SKM-1 (cell line): Measurements from ENCODE around the gene OR2AE1.

ENCODE experiments used
- DNase-seq: peaks from one replicate; lab custom pipeline; 2025; ENCODE audit not compliant: unreplicated experiment; lab: John Stamatoyannopoulos, UW

Gene OR2AE1

DNA sequence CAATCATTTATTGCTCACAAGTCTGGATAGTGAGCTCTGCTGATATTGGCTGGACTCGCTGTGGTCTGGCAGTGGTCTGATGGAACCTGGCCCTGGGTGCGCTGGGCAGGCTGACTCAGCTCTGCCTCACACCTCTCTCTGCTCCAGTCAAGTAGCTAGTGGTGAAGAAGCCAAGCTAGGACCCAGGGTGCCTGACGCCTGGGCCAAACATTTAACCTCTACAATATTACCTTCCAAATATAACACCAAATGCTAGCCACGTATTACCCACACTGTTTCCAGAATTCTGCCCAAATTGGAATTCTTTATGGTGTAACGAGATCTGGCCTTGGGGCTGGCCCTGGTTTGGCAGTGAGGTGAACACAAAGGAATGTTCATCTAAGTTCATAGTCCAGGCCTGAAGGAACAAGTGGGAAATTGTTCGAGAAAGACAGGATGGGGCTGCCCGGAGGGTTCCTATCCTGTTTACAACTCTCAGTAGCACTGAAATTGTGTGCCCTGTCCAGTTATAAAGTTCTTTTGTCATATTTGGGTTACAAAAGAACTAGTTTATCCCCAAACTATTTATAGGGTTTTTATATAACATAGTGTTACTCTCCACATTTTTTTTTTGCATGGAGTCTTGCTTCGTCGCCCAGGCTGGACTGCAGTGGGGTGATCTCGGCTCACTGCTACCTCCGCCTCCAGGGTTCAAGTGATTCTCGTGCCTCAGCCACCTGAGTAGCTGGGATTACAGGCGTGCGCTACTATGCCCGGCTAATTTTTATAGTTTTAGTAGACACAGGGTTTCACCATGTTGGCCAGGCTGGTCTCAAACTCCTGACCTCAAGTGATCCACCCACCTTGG, 16.3 kb downstream of the OR2AE1 start:
- no peak for DNase-seq

DNA sequence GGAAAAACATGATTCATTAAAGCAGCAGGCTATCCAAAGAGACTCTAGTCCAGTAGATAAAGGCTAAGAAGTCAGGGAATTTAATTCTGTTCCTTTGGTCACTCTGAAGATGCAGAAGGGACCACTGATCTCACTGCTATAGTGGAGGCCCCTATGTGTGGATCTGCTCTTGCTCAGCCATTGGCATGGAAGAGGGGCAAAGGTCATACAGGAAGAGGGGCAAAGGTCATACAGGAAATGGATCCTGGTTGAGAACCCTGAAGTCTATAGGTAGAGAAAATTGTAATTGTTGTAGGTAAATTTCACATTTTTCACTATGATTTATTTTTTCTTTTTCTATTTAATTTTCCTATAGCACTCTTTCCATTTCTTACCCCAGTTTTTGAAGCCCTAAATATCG, 21.6 kb downstream of the OR2AE1 start:
- DNase-seq: no peak

DNA sequence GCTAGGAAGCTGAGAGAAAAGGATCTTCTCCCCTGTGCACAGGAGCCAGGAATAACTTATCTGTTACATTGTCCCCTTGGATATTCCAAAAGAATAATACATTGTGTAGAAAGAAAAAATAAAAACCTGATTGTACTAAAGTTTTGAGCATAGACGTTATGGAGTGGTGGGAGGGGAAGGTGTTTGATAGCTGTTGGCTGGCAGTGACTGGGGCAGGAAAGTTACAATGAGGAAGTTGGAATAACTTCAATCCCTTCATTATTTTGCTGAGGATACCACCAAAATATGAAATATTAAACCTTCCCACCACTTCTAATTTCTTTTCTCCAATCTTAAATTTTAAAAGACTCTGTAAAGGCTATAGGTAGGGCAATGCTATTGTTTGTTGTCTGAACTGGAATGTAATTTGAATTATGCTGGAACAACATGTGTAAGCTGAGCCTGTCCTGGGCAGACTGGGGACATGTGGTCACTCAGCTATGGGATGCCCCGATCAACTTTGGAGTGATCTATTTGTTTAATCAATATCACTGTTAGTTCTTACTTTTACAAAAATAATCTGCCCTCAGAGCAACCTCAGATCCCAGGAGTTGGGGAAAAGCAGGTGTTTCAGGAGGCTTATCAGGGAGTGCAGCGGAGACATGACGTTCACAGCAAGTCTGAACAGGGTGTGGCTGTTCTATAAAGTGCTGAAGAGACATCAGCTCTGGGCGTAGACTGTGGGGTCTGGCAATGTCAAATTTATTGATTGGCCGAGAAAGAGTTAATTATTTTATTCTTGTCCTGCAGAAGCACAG, 28.2 kb downstream of the OR2AE1 start:
- DNase-seq: no peak

DNA sequence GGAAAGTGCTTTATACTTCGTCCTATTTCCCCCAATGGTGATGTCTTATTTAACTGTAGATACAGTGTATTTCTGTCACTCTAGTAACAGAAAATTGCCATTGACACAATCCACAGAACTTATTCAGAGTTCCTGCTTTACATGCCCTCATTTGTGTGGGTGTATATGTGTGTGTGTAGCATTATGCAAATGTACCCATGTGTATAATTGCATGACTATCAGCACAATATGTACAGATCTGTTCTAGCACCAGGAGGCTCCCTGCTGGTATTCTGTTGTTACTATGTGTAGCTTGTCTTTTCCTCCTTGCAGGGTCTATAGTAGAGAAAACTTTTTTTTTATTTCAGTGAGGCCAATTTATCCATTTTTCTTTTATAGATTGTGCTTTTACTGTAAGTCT, 32.5 kb downstream of the OR2AE1 start:
- DNase-seq: no peak

DNA sequence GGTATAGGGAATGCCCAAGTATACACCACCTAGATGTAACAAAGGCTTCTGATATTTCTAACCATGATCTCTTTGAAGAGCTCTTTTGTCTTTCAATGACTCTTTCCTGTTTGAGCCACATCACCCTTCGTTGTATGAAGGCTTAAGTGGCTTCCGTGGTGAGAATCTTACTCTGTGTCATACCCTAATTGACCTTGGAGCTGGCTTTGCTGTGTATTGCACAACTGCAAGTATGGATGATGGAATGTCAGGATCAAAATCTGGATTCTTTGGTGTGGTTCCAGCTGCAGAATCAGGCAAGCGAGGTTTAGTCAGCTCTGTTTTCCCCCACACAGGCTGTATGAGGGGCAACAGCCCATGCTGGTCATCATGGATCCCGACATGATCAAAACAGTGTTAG, 33.0 kb downstream of the OR2AE1 start:
- DNase-seq: no peak

DNA sequence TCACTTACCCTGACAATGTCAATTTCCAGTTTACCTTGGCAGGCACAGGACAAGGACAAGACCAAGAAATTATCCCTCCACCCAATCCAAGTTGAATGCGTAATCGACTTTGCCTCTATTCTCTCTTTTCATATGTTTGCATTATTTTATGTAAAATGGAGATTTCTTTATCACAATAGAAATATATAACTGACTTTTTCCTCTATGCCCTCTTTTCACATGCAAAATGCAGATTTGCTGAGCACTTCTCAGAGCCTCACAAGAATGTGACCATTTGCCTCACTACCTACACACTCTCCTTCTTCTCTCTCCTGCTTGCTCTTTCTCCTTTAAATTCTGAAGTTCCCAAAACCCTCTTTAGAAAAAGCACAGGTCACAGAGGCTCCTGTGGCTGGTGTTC, 33.9 kb downstream of the OR2AE1 start:
- DNase-seq: no peak

DNA sequence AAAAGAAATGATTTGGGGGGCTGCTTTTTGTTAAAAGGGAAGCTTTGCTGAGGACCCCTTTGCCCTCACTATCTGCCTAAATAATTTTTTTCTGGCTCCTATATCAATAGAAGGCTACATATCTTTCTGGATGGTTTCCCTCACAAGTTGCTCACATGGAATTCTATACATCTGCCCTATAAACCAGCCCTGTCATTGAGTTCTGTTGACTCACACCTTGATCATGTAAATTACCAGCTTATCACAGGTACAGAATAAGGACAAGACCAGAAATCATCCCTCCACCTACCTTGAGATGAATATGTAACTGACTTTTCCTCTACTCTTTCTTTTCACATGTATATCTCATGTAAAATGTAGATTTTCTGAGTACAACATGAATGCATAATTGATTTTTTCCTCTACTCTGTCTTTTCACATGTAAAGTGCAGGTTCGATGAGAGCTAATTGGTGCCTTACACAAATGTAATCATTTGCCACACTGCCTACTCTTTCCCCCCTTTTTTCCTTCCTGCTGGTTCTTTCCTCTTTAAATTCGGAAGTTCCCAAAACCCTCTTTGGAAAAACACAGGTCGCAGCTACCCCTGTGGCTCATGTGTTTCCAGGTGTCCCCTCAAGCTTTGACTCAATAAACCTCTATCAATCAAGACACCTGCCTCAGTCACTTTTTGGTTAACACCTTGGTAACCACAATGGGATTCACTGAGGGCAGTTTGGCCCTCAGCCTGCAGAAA, 36.5 kb downstream of the OR2AE1 start:
- DNase-seq: no peak

DNA sequence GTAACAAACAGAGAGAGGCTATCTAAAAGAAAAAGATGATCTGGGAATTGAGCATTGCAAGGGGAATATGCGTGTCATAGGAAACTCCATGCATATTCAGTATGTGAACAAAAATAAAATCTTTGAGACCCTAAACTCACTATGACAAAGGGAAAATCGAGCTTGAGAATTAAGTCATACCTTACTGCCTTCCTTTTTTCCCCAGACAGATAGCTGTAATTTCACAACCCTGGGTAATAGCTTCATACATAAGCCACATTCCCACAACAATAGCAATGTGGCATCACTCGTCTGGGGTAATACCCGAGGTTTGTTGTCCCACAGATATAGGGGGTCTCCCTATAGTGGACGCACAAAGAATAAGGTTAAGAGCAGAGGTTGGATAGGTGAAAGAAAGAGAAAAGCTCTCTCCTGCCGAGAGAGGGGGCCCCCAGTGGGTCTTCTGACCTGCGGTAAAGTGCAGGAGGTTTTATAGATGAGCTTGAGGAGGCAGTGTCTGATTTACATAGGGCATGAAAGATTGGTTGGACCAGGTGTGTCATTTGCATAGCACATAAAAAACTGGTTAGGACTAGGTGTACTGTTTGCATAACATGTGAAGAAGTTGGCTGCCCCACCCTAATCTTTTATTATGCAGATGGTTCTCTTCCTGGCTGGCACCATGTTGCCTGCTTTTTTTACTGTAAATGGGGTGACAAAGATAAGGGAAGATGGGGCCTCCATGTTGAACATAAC, 37.4 kb downstream of the OR2AE1 start:
- DNase-seq: no peak

DNA sequence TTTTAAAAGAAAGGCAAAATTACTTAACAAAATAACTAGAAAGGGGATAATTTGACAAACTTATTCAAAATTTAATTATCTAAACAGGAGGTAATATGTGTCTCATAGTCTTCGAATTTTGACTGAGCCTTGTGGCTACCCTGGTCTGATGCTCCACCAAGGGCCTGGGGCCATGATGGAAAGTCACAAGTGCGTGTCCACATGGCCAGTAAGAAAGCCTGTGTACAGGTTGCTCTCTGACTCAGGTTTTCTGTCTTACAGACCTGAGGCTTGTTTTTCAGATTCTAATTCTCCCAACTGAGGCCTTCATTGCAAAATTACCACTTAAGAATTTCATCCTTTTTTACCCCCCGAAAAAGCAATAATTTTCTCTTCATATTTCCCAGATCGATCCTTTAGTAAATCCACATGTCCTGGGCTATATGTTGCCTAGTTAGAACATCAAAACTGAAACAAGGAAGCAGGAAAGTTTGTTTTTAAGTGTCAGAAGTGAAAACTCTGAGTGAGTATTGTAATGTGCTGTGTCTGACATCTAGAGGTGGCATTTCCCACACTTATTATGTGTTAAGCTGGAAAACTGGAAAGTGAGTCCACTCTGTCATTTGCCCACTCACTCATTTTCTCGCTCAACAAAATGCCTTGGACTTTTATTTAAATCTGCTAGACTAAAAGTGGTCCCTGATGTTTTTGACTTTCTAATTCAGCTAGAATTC, 39.0 kb downstream of the OR2AE1 start:
- DNase-seq: no peak

DNA sequence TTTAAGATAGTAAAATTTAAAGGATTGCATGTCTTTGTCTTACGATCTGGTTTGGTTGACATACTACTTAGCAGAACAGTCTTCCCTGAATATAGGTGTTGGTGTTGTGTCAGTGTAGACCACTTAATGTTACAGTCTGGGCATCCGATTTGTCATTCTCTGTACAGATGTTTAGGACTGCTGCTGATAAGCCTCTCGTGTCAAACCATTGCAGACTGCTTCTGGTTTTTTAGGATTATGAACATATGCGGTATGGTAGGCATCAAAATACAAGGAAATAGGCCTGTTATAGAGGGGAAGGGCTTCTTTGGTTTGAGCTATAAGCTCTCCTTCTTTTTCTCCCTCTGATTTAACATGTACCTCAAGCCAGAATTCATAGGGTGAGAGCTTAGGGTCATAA, 41.6 kb downstream of the OR2AE1 start:
- no peak for DNase-seq

DNA sequence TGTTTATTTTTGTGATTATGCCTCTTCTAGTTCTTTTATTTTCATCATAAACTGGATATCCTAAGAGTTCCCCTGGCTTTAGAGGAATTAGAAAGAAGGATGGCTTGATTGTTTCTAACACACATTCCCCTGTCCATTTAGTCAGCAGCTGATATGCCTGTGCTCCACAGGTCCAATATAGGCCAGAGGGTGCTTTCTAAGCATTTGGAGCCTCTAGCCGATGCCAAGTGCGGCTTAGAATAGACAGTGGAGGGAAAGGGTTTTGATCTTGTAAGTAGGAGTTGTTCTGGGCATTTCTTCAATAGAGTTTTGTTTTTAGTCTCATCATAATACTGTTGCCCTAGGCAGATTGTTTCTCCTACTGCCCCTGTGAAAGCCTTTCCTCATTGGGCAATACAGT, 42.5 kb downstream of the OR2AE1 start:
- DNase-seq: no peak

DNA sequence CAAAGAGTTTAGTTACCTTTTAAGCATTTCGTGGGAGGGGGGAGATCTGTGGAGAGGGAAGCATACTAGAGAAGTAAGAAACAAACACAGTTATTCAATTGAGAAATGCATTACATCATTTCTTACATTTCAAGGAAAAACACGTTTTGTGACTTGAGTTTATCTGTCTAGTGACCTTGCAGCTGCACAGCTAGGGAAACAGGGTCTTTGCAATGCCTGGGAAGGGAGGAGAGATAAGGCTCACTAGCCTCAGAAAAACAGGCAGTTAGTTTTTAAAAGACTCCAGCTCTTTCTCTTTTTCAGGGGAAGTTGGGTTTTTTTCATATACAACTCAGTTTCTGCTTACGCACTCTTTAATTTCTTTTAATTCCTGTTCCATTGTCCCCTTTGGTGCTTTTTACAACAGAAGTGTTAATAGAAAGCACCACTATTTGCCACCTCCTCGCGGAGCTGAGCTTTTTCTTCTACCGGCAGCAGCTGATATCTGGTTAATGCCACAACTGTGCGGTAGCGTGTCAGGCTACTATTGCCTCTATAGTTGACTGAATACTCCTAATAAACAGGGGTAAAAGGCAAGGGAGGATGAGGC, 43.5 kb downstream of the OR2AE1 start:
- DNase-seq: no peak

DNA sequence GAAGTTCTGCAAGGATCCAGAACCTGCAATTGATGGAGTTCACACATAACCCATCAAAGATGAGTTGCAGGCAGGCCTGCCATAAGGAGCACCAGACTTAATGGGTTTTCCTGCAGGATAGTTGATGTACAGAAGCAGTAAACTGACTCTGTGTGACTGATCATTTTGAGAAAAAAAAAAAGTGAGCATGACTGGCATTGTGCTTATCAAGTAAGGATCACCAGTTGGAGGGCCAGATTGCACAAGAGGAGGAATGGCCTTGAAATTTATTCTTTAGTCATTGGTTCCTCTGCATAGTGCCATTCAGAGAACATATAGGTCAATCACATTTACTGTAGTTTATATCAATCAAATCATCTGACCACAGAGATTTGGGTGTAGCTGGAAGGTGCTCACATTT, 45.2 kb downstream of the OR2AE1 start:
- DNase-seq: no peak

DNA sequence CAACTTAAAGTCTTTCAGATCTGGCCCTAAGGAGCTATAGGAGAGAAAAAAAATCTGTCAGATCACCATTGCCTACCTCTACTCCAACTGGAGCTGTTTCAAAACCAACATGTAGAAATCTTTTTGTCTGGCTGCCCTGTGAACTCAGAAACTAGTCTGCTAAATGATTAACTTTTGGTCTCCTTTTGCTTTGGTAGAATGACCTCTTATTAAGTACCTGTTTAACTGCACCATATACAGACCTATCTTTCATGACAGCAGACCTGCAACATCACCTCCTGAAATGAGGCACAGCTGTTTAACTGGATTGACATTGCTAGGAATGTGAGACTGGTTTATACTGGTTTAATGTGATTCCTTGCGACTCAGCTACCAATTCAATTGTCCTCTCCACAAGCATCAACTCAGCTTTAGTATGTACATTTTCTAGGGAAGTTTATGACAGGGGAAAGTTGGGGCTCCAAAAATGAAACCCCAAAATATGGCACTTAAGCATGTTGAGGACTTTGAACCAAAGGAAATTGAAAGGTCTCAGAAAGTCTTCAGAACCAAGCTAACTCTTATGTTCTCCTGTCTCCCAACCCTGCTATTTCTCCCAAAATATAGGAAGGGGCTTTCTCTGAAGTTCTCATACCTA, 47.2 kb downstream of the OR2AE1 start:
- no peak for DNase-seq

DNA sequence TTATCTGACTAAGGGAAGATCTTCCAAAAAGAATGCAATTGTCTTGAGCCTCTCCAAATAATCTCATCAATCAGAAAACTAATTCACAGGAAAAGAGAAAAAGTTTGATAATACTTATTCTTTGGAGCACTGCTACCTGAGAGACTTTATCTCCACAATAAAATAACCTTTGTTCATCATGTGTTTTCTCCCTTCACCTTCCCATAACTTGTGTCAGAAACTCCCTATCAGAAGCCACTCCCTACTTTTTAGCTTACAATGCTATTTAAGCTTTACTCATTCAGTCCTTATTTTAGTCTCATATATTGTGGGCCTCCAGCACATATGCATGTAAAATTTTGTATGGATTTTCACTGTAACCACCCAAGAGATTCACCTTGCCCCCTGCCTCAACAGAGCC, 48.0 kb downstream of the OR2AE1 start:
- DNase-seq: no peak

DNA sequence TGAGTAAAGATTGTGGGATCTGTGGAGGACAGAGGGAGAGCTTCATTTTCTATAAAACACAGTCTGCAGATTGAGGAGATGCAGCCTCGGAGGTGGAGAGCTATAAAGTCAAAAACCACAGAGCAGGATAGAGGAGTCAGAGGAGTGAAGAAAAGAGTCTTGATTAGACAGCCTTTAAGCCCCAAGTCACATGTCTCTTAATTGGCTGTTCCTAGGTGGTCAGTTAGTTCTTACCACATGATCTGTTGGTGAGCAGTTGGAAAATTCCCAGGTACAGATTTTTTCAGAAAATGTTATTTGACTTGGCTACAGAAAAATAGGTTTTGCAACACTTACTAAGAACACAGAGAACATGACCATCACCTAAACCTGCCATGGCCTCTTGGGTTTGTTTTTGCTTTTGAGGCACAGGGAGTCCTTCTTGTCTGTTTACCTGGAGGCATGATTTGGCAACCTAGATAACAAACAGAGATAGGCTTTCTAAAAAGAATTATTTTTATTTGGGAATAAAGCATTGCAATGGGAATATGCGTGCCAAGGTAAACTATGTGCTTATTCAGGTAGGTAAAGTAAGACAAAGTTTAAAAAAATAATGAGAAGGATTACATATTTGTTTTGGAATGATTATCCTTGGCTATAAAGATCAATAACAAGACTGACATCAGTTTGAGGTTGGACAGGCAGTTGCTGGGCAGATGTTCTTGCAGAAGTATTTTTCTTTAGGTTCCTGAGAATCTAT, 49.6 kb downstream of the OR2AE1 start:
- DNase-seq: no peak
